Measurements from ENCODE around the gene FAM131B. TPM values are rescaled to one million over a fixed set of nuclear protein-coding genes. Genes with fewer than 3 reads are reported as not detected.

Gene FAM131B
- total and polyA plus RNA-seq, 9 of the 15 experiments (the other 6 are each of a cell fraction or from before 2014, with no cell fraction given) = 0.03 to 0.04 TPM; not detected in 7

GRCh38 chr7:143304938-143305337 is 57.6 kb downstream of the FAM131B start (continued):
- TF ChIP-seq, protein P1, sequence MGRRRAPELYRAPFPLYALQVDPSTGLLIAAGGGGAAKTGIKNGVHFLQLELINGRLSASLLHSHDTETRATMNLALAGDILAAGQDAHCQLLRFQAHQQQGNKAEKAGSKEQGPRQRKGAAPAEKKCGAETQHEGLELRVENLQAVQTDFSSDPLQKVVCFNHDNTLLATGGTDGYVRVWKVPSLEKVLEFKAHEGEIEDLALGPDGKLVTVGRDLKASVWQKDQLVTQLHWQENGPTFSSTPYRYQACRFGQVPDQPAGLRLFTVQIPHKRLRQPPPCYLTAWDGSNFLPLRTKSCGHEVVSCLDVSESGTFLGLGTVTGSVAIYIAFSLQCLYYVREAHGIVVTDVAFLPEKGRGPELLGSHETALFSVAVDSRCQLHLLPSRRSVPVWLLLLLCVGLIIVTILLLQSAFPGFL (CRISPR knock-in tag; IDR thresholded peaks at IDR 0.05) = 0 out of 2 replicates have a peak, but pooled peaks have one; percentile 56
- TF ChIP-seq NCOA6 (IDR thresholded peaks at IDR 0.05) = no peak
- no peak for TF ChIP-seq ZNF274 (IDR thresholded peaks at IDR 0.05; ENCODE audit: borderline replicate concordance, low read depth, low read length)
- no peak for TF ChIP-seq NCOA2 (IDR thresholded peaks at IDR 0.05; ENCODE audit: partially characterized antibody in 2 of 2)

DNA sequence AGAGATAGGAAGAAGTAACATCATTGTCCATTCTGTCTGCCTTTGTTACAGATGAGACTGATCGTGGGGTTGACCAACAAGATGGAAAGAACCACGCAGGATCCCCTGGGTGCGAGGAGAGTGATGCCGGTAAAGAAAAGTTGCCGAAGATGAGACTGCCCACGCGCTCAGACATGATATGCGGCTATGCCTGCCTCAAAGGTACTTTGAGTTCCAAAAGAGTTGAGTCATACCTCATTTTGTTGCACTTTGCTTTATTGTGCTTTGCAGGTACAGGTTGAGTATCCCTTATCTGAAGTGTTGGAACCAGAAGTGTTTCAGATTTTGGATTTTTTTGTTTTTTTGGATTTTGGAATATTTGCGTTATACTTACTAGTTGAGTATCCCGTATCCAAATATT is 58.8 kb downstream of the FAM131B start:
- in situ Hi-C loops (cut with MboI) (loop anchor here (10.0 kb wide), 2 partner anchors 59 to 289 kb away; no protein-coding TSS in a partner anchor), intact Hi-C loops (cut with micrococcal nuclease) (loop anchor here (2.0 kb wide), 1 partner anchor 35 kb away; no protein-coding TSS in a partner anchor)
- Histone ChIP-seq H3K4me2 (ENCODE audit: insufficient read depth, low read length) (no peak overlapping the region), H3K27ac (ENCODE audit: extremely low read depth, low read depth, low read length) (no peak overlapping the region), H3K9ac (ENCODE audit: insufficient read depth in 1 of 2, low read depth in 2 of 2, low read length in 2 of 2) (no peak overlapping the region), H2AFZ (ENCODE audit: low read depth, low read length) (no peak overlapping the region), H3K4me3 (no peak overlapping the region), H3K36me3 (ENCODE audit: control insufficient read depth, insufficient read depth, low read length) (peaks cover 96% of the 10 kb centered on the region), H3K9me1 (ENCODE audit: control insufficient read depth, insufficient read depth, low read length) (no peaks in the 10 kb centered on the region), H3K79me2 (ENCODE audit: control insufficient read depth, insufficient read depth, low read length) (no peaks in the 10 kb centered on the region), H3K27me3 (ENCODE audit: control insufficient read depth in 2 of 2, insufficient read depth in 2 of 2, low read length in 2 of 2) (no peaks in the 10 kb centered on the region), H3K4me1 (replicated peaks in 1 of 2; ENCODE audit: control insufficient read depth in 2 of 2, insufficient read depth in 2 of 2, low read length in 2 of 2) (no peaks in the 10 kb centered on the region), H3K9me3 (replicated peaks; ENCODE audit: control insufficient read depth, insufficient read depth, low read depth, low read length) (no peaks in the 10 kb centered on the region), H4K20me1 (replicated peaks; ENCODE audit: control insufficient read depth, insufficient read depth, low read length) (peaks cover 12% of the 10 kb centered on the region; the same call in 1 of the 2 replicates)
- ATAC-seq = no peak
- WGBS (ENCODE audit: insufficient coverage, low coverage, missing lambda C conversion rate) = 97% methylated on average over 10 of the region's 10 CpGs
- no peak for FAIRE-seq
- no TSS peak for BruUV-seq (replicated peaks)
- CTCF ChIA-PET (ENCODE audit: low intra/inter-chr PET ratio) = interaction anchor here (4.1 kb wide), 1 partner anchor 63 kb away, joined by 39 read pairs; no protein-coding TSS in a partner anchor
- no peak for TF ChIP-seq SMARCA5 (IDR thresholded peaks at IDR 0.05)
- no peak for TF ChIP-seq PRMT5 (CRISPR knock-in tag; IDR thresholded peaks at IDR 0.05)
- no peak for TF ChIP-seq HDGF (IDR thresholded peaks at IDR 0.05)
- TF ChIP-seq ZEB2 (IDR thresholded peaks at IDR 0.05) = no peak
- POLR2A ChIA-PET = interaction anchor here (1.7 kb wide), 1 partner anchor 63 kb away, joined by 7 read pairs; no protein-coding TSS in a partner anchor
- DNase-seq (ENCODE audit: extremely low read depth in 1 of 4, low spot score in 3 of 4) = no peak

Small RNA genes within 50 kb of the gene (microRNA-seq; reads per million reads assigned to microRNA genes)
- gene MIR6892 (ENCODE audit: borderline microRNAs expressed) = not detected

Small RNA genes within 50 kb of the gene (small RNA-seq; reads per million reads assigned to genes)
- 0.15 reads per million for gene MIR6892

Other genes with a start within 250 kb of the FAM131B start
Only the 7 nearest of the 12 such genes appear.
- 233 TPM in 2 replicates for gene GSTK1, start 99.3 kb downstream of the FAM131B start, total RNA-seq (2014; rRNA removed)
- gene GSTK1, start 99.3 kb downstream of the FAM131B start, total RNA-seq (2014; rRNA removed; fragmentation: Illumina TruSeq; extraction: Trizol) = 126 and 155 TPM in 2 replicates
- gene GSTK1, start 99.3 kb downstream of the FAM131B start, total RNA-seq (2015; rRNA removed; fragmentation: Illumina TruSeq; extraction: Trizol) = 178 and 183 TPM in 2 replicates
- 169 and 186 TPM in 2 replicates for gene GSTK1, start 99.3 kb downstream of the FAM131B start, total RNA-seq (2021)
- 189 and 198 TPM in 2 replicates for gene GSTK1, start 99.3 kb downstream of the FAM131B start, polyA plus RNA-seq (2011; rRNA removed)
- 265 and 322 TPM in 2 replicates for gene GSTK1, start 99.3 kb downstream of the FAM131B start, polyA plus RNA-seq (2014; fragmentation: Illumina TruSeq; extraction: Trizol)
- 100 to 1,000 TPM; 392 to 441 TPM for gene GSTK1, start 99.3 kb downstream of the FAM131B start, polyA plus RNA-seq (2014; fragmentation: Nextera tagmentation; extraction: Ambion mirVana)
- 381 and 422 TPM in 2 replicates for gene GSTK1, start 99.3 kb downstream of the FAM131B start, polyA plus RNA-seq (2014; rRNA removed)
- gene TMEM139, start 77.8 kb downstream of the FAM131B start, total RNA-seq (2014; rRNA removed) = 0.27 and 0.78 TPM in 2 replicates
- gene TMEM139, start 77.8 kb downstream of the FAM131B start, total RNA-seq (2014; rRNA removed; fragmentation: Illumina TruSeq; extraction: Trizol) = 0.87 and 1.1 TPM in 2 replicates
- 0.29 and 0.75 TPM in 2 replicates for gene TMEM139, start 77.8 kb downstream of the FAM131B start, total RNA-seq (2015; rRNA removed; fragmentation: Illumina TruSeq; extraction: Trizol)
- 0.81 and 1.5 TPM in 2 replicates for gene TMEM139, start 77.8 kb downstream of the FAM131B start, total RNA-seq (2021)
- gene TMEM139, start 77.8 kb downstream of the FAM131B start, polyA plus RNA-seq (2011; rRNA removed) = 0.20 and 0.31 TPM in 2 replicates
- gene TMEM139, start 77.8 kb downstream of the FAM131B start, polyA plus RNA-seq (2014; fragmentation: Illumina TruSeq; extraction: Trizol) = 1.2 and 1.8 TPM in 2 replicates
- gene TMEM139, start 77.8 kb downstream of the FAM131B start, polyA plus RNA-seq (2014; fragmentation: Nextera tagmentation; extraction: Ambion mirVana) = 1 to 10 TPM in 1 of 2 experiments, under 1 TPM in 1; 0.79 to 1.1 TPM
- 0.44 and 2.0 TPM in 2 replicates for gene TMEM139, start 77.8 kb downstream of the FAM131B start, polyA plus RNA-seq (2014; rRNA removed)
- 21.7 and 29.5 TPM in 2 replicates for gene CASP2, start 74.4 kb downstream of the FAM131B start, total RNA-seq (2014; rRNA removed)
- 22.7 and 23.0 TPM in 2 replicates for gene CASP2, start 74.4 kb downstream of the FAM131B start, total RNA-seq (2014; rRNA removed; fragmentation: Illumina TruSeq; extraction: Trizol)
- 24.1 and 25.8 TPM in 2 replicates for gene CASP2, start 74.4 kb downstream of the FAM131B start, total RNA-seq (2015; rRNA removed; fragmentation: Illumina TruSeq; extraction: Trizol)
- gene CASP2, start 74.4 kb downstream of the FAM131B start, total RNA-seq (2021) = 64.8 and 64.9 TPM in 2 replicates
- gene CASP2, start 74.4 kb downstream of the FAM131B start, polyA plus RNA-seq (2011; rRNA removed) = 29.9 and 43.5 TPM in 2 replicates
- gene CASP2, start 74.4 kb downstream of the FAM131B start, polyA plus RNA-seq (2014; fragmentation: Illumina TruSeq; extraction: Trizol) = 36.7 and 44.5 TPM in 2 replicates
- 10 to 100 TPM; 20.6 to 22.3 TPM for gene CASP2, start 74.4 kb downstream of the FAM131B start, polyA plus RNA-seq (2014; fragmentation: Nextera tagmentation; extraction: Ambion mirVana)
- gene CASP2, start 74.4 kb downstream of the FAM131B start, polyA plus RNA-seq (2014; rRNA removed) = 18.8 and 22.2 TPM in 2 replicates
- gene CLCN1, start 46.6 kb downstream of the FAM131B start, total RNA-seq (2014; rRNA removed) = not detected in 2 replicates
- gene CLCN1, start 46.6 kb downstream of the FAM131B start, total RNA-seq (2014; rRNA removed; fragmentation: Illumina TruSeq; extraction: Trizol) = 0.11 TPM in 1 of 2 replicates, not detected in the other
- gene CLCN1, start 46.6 kb downstream of the FAM131B start, total RNA-seq (2015; rRNA removed; fragmentation: Illumina TruSeq; extraction: Trizol) = 0.04 TPM in 1 of 2 replicates, not detected in the other
- not detected in 2 replicates for gene CLCN1, start 46.6 kb downstream of the FAM131B start, total RNA-seq (2021)
- gene CLCN1, start 46.6 kb downstream of the FAM131B start, polyA plus RNA-seq (2011; rRNA removed) = 0.04 TPM in 1 of 2 replicates, not detected in the other
- not detected in 2 replicates for gene CLCN1, start 46.6 kb downstream of the FAM131B start, polyA plus RNA-seq (2014; fragmentation: Illumina TruSeq; extraction: Trizol)
- under 1 TPM in 1 of 2 experiments, not detected in 1; 0.07 TPM for gene CLCN1, start 46.6 kb downstream of the FAM131B start, polyA plus RNA-seq (2014; fragmentation: Nextera tagmentation; extraction: Ambion mirVana)
- gene CLCN1, start 46.6 kb downstream of the FAM131B start, polyA plus RNA-seq (2014; rRNA removed) = 0.01 and 0.09 TPM in 2 replicates
- 26.9 and 37.8 TPM in 2 replicates for gene ZYX, start 18.6 kb upstream of the FAM131B start, total RNA-seq (2014; rRNA removed)
- 9.2 and 11.5 TPM in 2 replicates for gene ZYX, start 18.6 kb upstream of the FAM131B start, total RNA-seq (2014; rRNA removed; fragmentation: Illumina TruSeq; extraction: Trizol)
- gene ZYX, start 18.6 kb upstream of the FAM131B start, total RNA-seq (2015; rRNA removed; fragmentation: Illumina TruSeq; extraction: Trizol) = 15.7 and 17.3 TPM in 2 replicates
- gene ZYX, start 18.6 kb upstream of the FAM131B start, total RNA-seq (2021) = 114 and 130 TPM in 2 replicates
- 9.0 and 18.5 TPM in 2 replicates for gene ZYX, start 18.6 kb upstream of the FAM131B start, polyA plus RNA-seq (2011; rRNA removed)
- gene ZYX, start 18.6 kb upstream of the FAM131B start, polyA plus RNA-seq (2014; fragmentation: Illumina TruSeq; extraction: Trizol) = 81.7 and 116 TPM in 2 replicates
- gene ZYX, start 18.6 kb upstream of the FAM131B start, polyA plus RNA-seq (2014; fragmentation: Nextera tagmentation; extraction: Ambion mirVana) = 1 to 10 TPM; 1.8 to 3.1 TPM
- gene ZYX, start 18.6 kb upstream of the FAM131B start, polyA plus RNA-seq (2014; rRNA removed) = 30.0 and 35.0 TPM in 2 replicates
- gene EPHA1, start 46.1 kb upstream of the FAM131B start, total RNA-seq (2014; rRNA removed) = not detected in 2 replicates
- gene EPHA1, start 46.1 kb upstream of the FAM131B start, total RNA-seq (2014; rRNA removed; fragmentation: Illumina TruSeq; extraction: Trizol) = not detected in 2 replicates
- not detected in 2 replicates for gene EPHA1, start 46.1 kb upstream of the FAM131B start, total RNA-seq (2015; rRNA removed; fragmentation: Illumina TruSeq; extraction: Trizol)
- gene EPHA1, start 46.1 kb upstream of the FAM131B start, total RNA-seq (2021) = 0.22 and 0.25 TPM in 2 replicates
- gene EPHA1, start 46.1 kb upstream of the FAM131B start, polyA plus RNA-seq (2011; rRNA removed) = 0.07 and 0.32 TPM in 2 replicates
- gene EPHA1, start 46.1 kb upstream of the FAM131B start, polyA plus RNA-seq (2014; fragmentation: Illumina TruSeq; extraction: Trizol) = not detected in 2 replicates
- not detected for gene EPHA1, start 46.1 kb upstream of the FAM131B start, polyA plus RNA-seq (2014; fragmentation: Nextera tagmentation; extraction: Ambion mirVana)
- 0.05 and 0.57 TPM in 2 replicates for gene EPHA1, start 46.1 kb upstream of the FAM131B start, polyA plus RNA-seq (2014; rRNA removed)
- gene TAS2R60, start 80.7 kb upstream of the FAM131B start, total RNA-seq (2014; rRNA removed) = not detected in 2 replicates
- not detected in 2 replicates for gene TAS2R60, start 80.7 kb upstream of the FAM131B start, total RNA-seq (2014; rRNA removed; fragmentation: Illumina TruSeq; extraction: Trizol)
- not detected in 2 replicates for gene TAS2R60, start 80.7 kb upstream of the FAM131B start, total RNA-seq (2015; rRNA removed; fragmentation: Illumina TruSeq; extraction: Trizol)
- gene TAS2R60, start 80.7 kb upstream of the FAM131B start, total RNA-seq (2021) = not detected in 2 replicates
- 0.08 TPM in 2 replicates for gene TAS2R60, start 80.7 kb upstream of the FAM131B start, polyA plus RNA-seq (2011; rRNA removed)
- not detected in 2 replicates for gene TAS2R60, start 80.7 kb upstream of the FAM131B start, polyA plus RNA-seq (2014; fragmentation: Illumina TruSeq; extraction: Trizol)
- gene TAS2R60, start 80.7 kb upstream of the FAM131B start, polyA plus RNA-seq (2014; fragmentation: Nextera tagmentation; extraction: Ambion mirVana) = not detected
- 0.28 TPM in 1 of 2 replicates, not detected in the other for gene TAS2R60, start 80.7 kb upstream of the FAM131B start, polyA plus RNA-seq (2014; rRNA removed)